GM18519 (cell line): ENCODE results near the gene USP36.
"Not testable (repeated sequence)": the region's sequence is repeated elsewhere in the genome, so short reads cannot be mapped to it uniquely, and the experiment has no call there.

Source experiments
- ATAC-seq: cut with Tn5 transposase; IDR thresholded peaks from one replicate; pipeline ENCODE4 v1.9.1; 2021; ENCODE audit warnings: mild to moderate bottlenecking, moderate library complexity; ENCODE audit not compliant: unreplicated experiment, low FRiP score

Gene USP36

DNA sequence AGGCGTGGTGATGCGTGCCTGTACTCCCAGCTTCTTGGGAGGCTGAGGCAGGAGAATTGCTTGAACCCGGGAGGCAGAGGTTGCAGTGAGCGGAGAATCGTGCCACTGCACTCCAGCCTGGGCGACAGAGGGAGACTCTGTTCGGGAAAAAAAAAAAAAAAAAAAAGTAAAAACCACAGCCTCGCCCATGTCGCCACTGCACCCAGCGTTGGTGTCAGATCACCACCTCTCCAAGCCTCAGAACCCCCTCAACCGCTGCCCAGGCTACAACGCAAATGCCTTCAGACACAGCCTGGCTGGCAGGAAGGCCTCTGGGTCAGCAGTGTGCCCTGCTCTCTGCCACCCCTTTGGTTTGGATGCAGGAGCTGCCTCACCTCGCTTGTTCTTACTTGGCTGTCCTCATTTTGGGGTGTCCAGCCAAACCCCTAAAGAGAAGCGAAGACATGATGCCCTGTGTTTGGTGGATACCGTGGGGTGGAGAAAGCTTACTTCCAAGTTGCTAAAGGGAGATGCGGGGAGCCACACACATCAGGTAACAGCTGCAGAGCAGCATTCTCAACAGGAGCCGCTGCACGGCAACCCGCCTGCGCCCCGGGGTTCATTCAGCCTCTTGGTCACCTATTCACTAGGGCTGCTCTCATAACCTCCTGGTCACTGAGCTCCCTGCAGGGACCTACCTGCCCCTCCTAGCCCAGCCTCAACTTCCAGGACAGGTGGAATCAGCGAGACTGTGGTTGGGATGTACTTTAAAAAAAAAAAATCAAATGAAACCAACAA, 45.6 kb downstream of the USP36 start:
- ATAC-seq: no peak

- ATAC-seq: no peak
Measured at GRCh38 chr17:78794399-78794798, 46.2 kb downstream of the USP36 start.

GRCh38 chr17:78793968-78794367, 46.6 kb downstream of the USP36 start:
- no peak for ATAC-seq

- ATAC-seq: no peak
Measured at GRCh38 chr17:78793415-78793814, 47.2 kb downstream of the USP36 start.

- ATAC-seq: no peak
Measured at GRCh38 chr17:78791840-78792709, 48.5 kb downstream of the USP36 start.

GRCh38 chr17:78790552-78790951, 50.1 kb downstream of the USP36 start:
- no peak for ATAC-seq

DNA sequence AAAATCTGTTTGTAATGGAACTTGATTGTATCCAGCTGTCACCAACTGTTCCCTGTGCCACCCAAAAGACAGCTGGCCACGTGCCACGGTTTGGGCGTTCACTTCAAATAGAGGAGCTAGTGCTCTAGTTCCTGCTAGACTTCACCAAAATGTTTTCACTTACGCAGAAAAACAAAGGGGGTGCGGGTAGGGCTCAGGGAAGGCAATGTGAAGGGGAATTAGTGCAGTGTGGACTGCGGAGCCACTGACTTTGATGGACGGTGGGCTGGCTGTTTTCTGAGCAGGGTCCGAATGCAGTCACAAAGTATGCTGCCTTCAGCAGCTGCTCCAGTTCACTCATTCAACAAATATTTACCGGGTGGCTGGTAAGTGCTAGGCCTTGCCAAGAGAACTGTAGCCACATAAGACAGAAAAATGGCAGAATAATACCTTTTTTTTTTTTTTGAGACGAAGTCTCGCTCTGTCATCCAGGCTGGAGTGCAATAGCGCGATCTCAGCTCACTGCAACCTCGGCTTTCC, 50.9 kb downstream of the USP36 start:
- ATAC-seq: no peak

DNA sequence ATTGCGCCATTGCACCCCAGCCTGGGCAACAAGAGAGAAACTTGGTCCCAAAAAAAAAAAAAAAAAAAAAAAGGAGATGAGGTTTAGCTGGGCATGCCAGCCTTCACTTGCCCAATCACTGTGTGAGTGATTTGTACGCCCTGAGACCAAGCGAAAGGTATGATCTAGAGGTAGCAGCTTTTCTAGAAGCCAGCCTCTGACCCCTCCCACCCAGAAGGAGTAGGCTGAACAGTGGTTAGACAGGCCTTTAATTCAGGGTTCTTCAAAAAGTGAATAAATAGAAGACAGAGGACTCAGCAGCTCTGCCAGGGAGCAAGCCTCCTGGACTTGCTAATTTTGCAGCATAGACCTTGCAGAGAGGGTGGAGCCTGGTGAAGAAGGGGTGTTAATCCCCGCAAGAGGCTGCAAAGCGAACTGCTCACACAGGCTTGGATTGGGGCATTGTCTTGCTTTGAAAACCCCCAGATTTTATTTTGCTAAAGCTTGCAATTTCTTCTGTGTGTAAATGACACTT, 51.4 kb downstream of the USP36 start:
- ATAC-seq: no peak

- ATAC-seq: no peak
Measured at GRCh38 chr17:78788451-78788850, 52.2 kb downstream of the USP36 start.

GRCh38 chr17:78787444-78787843, 53.2 kb downstream of the USP36 start:
- ATAC-seq: no peak

GRCh38 chr17:78785663-78786057, 55.0 kb downstream of the USP36 start:
- no peak for ATAC-seq

DNA sequence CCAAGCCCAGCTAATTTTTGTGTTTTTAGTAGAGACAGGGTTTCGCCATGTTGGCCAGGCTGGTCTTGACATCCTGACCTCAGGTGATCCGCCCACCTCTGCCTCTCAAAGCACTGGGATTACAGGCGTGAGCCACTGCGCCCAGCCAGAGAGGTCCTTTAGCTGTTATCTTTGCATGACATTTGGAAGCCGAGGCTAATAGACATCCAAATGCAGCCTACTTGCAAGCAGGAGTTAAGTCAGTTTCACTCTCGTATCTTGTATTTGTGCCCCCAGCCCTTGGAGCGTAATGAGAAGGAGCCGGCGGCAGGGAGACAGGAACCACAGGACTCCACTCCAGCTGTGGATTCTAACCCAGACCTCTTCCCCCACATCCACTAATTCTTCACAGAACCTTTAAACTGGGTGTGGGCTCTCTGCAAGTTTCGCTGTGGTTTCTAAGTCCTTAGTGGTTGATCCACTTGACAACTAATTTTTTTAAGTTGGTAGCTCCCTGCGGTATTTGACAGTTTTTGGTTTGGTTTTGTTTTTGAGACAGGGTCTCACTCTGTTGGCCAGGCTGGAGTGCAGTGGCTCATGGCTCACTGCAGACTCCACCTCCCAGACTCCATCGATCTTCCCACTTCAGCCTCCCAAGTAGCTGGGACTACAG, 55.5 kb downstream of the USP36 start:
- ATAC-seq: no peak

- ATAC-seq: no peak
Measured at GRCh38 chr17:78784352-78784751, 56.3 kb downstream of the USP36 start.

GRCh38 chr17:78783711-78784324, 56.8 kb downstream of the USP36 start:
- ATAC-seq: no peak

GRCh38 chr17:78781893-78782304, 58.7 kb downstream of the USP36 start, which contains the start of gene CYTH1:
Gene CYTH1 (minus strand): TSS chr17:78782273. CDS start chr17:78782223, 50 bp downstream.
- ATAC-seq: no peak

DNA sequence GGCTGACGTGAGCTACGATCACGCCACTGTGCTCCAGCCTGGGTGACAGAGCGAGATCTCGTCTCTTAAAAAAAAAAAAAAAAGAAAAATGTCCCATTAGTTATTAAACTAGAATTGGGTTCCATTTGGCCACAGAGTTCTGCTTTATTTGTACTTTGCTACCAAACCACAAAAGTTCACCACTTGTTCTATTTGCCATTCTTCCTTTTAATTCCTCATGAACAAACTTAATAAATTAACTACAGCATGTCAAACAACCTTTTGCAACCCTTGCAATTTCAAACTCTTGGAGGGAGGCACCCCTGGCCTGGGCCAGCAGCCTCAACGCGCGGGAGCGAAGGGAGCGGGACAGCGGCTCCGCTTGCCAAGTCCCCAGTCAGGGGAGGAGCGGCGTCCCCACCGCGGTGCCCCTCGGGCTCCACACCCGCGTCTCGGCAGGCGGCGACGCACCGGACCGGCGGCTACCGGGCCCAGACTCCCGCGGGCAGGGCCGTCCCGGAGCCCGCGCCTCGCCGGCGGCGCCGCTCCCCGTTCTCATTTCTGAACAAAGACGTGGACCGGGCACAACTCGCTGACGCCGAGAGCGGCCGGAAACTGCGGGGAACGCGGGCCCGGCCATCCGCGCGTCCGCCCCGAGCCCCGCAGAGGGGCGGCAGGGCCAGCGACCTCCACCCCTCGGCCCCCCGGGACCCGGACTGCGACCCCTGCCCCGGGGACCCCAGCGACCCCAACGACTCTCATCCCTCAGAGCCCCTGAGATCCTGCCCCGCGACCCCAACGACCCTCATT, 59.3 kb downstream of the USP36 start:
- ATAC-seq: no peak

- ATAC-seq: no peak
Measured at GRCh38 chr17:78780335-78780734, 60.3 kb downstream of the USP36 start.

GRCh38 chr17:78779850-78780249, 60.8 kb downstream of the USP36 start:
- no peak for ATAC-seq

DNA sequence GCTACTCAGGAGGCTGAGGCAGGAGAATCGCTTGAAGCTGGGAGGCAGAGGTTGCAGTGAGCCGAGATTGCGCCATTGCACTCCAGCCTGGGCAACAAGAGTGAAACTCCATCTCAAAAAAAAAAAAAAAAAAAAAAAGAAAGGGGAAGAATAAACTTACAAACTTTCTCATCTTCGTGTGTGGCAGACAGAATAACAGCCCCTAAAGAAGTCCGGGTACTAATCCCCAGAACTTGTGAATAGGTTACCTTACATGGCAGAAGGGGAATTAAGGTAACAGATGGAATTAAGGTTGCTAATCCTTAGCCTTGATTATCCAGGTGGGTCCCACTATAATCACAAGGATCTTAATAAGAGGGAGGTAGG, 61.3 kb downstream of the USP36 start:
- not testable (repeated sequence) for ATAC-seq
